ENCODE data around the gene SKOR2. TPM values are rescaled to one million over a fixed set of nuclear protein-coding genes. Genes with fewer than 3 reads are reported as not detected.

Gene SKOR2
- total RNA-seq: not detected
- long read RNA-seq: 0 reads

- DNase-seq (ENCODE audit: low spot score): no peak
- intact Hi-C loops (cut with DNase I): no loop called here
Measured at GRCh38 chr18:47251289-47252120, at the start of gene SKOR2. Gene SKOR2, minus strand, starts transcription at chr18:47251660. Its CDS starts 2,477 bp downstream, at chr18:47249183.

GRCh38 chr18:47296462-47296861, 45.0 kb upstream of the SKOR2 start:
- no peak for DNase-seq (ENCODE audit: low spot score)
- intact Hi-C loops (cut with DNase I): no loop called here

- DNase-seq (ENCODE audit: low spot score): no peak
- intact Hi-C loops (cut with DNase I): no loop called here
Measured at GRCh38 chr18:47294801-47295200, 43.3 kb upstream of the SKOR2 start.

- intact Hi-C loops (cut with DNase I): no loop called here
- DNase-seq (ENCODE audit: low spot score): no peak
Measured at GRCh38 chr18:47288741-47289140, 37.3 kb upstream of the SKOR2 start.

GRCh38 chr18:47287911-47288585, 36.6 kb upstream of the SKOR2 start:
- no peak for DNase-seq (ENCODE audit: low spot score)
- intact Hi-C loops (cut with DNase I): no loop called here

- intact Hi-C loops (cut with DNase I): no loop called here
- DNase-seq (ENCODE audit: low spot score): no peak
Measured at GRCh38 chr18:47286776-47287410, 35.4 kb upstream of the SKOR2 start.

GRCh38 chr18:47285456-47285855, 34.0 kb upstream of the SKOR2 start:
- intact Hi-C loops (cut with DNase I): no loop called here
- DNase-seq (ENCODE audit: low spot score): no peak

GRCh38 chr18:47284721-47285395, 33.4 kb upstream of the SKOR2 start:
- intact Hi-C loops (cut with DNase I): no loop called here
- DNase-seq (ENCODE audit: low spot score): no peak

GRCh38 chr18:47283476-47283875, 32.0 kb upstream of the SKOR2 start:
- no peak for DNase-seq (ENCODE audit: low spot score)
- intact Hi-C loops (cut with DNase I): no loop called here

GRCh38 chr18:47280121-47280520, 28.7 kb upstream of the SKOR2 start:
- no peak for DNase-seq (ENCODE audit: low spot score)
- intact Hi-C loops (cut with DNase I): no loop called here

GRCh38 chr18:47274961-47275360, 23.5 kb upstream of the SKOR2 start:
- intact Hi-C loops (cut with DNase I): no loop called here

GRCh38 chr18:47265197-47265596, 13.7 kb upstream of the SKOR2 start:
- intact Hi-C loops (cut with DNase I): no loop called here
- no peak for DNase-seq (ENCODE audit: low spot score)

More at GRCh38 chr18:47274961-47275360, 23.5 kb upstream of the SKOR2 start:
- DNase-seq (ENCODE audit: low spot score): no peak

- intact Hi-C loops (cut with DNase I): no loop called here
- no peak for DNase-seq (ENCODE audit: low spot score)
Measured at GRCh38 chr18:47264308-47264700, 12.8 kb upstream of the SKOR2 start.

- DNase-seq (ENCODE audit: low spot score): no peak
- intact Hi-C loops (cut with DNase I): no loop called here
Measured at GRCh38 chr18:47263430-47264307, 12.2 kb upstream of the SKOR2 start.

GRCh38 chr18:47263150-47263429, 11.6 kb upstream of the SKOR2 start:
- no peak for DNase-seq (ENCODE audit: low spot score)
- intact Hi-C loops (cut with DNase I): no loop called here

- no peak for DNase-seq (ENCODE audit: low spot score)
- intact Hi-C loops (cut with DNase I): no loop called here
Measured at GRCh38 chr18:47262301-47263149, 11.1 kb upstream of the SKOR2 start.

- intact Hi-C loops (cut with DNase I): no loop called here
- DNase-seq (ENCODE audit: low spot score): no peak
Measured at GRCh38 chr18:47261902-47262300, 10.4 kb upstream of the SKOR2 start.

GRCh38 chr18:47260924-47261701, 9.7 kb upstream of the SKOR2 start:
- no peak for DNase-seq (ENCODE audit: low spot score)
- intact Hi-C loops (cut with DNase I): no loop called here

All from cardiac septum (tissue), 1 donor.